Brain microvascular endothelial cell (primary cell): ENCODE measurements around the gene CDKN2AIPNL.
"Not testable (repeated sequence)": the region's sequence is repeated elsewhere in the genome, so short reads cannot be mapped to it uniquely, and the experiment has no call there.

Experiments used
- DNase-seq: peaks from one replicate; pipeline ENCODE4 v3.0.0-alpha.2; 2020
- H3K27ac ChIP-seq: fragments of 250-450 bp; sonication (Bioruptor Pico); 2 replicates; pipeline ENCODE4 v1.5.1; 2020; ENCODE audit warnings: mild to moderate bottlenecking, moderate library complexity
- H3K27me3 ChIP-seq: fragments of 250-450 bp; sonication (Bioruptor Pico); replicated peaks from 2 replicates; pipeline ENCODE4 v1.5.1; 2020; ENCODE audit warnings: mild to moderate bottlenecking
- H3K36me3 ChIP-seq: fragments of 250-450 bp; sonication (Bioruptor Pico); replicated peaks from 2 replicates; pipeline ENCODE4 v1.5.1; 2020; ENCODE audit warnings: mild to moderate bottlenecking
- H3K4me3 ChIP-seq: 2 replicates; pipeline ENCODE4 v1.5.1; 2011; ENCODE audit warnings: low read depth, mild to moderate bottlenecking, control low read depth, low read length, moderate library complexity
- in situ Hi-C: cut with HindIII; loops from 2 replicates; pipeline ENCODE4 v1.10.0; 2017; ENCODE audit warnings: low sequenced_read_pairs, low pct_ligation_motif_present
- TF ChIP-seq, protein P1 (sequence below): IDR thresholded peaks from 2 replicates; pipeline ENCODE4 v1.5.1; 2011; ENCODE audit warnings: low read depth, mild to moderate bottlenecking, moderate library complexity, low read length, control low read depth, inconsistent platforms; ENCODE audit errors: missing control alignments

CDKN2AIPNL gene

DNA sequence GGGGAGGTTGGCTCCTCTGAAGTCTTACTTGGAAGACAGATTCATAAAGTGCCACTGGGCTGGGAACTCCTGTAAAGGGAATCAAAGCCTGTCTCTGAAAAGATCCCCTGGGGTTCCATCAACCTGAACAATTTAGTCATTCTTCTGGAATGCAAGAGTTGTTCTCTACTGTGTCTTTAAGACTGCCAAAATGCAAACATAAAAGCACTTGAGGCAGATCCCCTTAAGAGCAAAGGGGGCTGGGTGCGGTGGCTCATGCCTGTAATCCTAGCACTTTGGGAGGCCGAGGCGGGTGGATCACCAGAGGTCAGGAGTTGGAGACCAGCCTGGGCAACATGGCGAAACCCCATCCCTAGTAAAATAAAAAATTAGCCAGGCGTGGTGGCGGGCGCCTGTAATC is 16.7 kb downstream of the CDKN2AIPNL start:
- H3K27me3 ChIP-seq: no peaks in the 10 kb centered on the region
- H3K27ac ChIP-seq: no peak overlapping the region
- in situ Hi-C loops: no loop called here
- no peak overlapping the region for H3K4me3 ChIP-seq
- DNase-seq: no peak
- H3K36me3 ChIP-seq: peaks cover 53% of the 10 kb centered on the region
- TF ChIP-seq, protein P1, sequence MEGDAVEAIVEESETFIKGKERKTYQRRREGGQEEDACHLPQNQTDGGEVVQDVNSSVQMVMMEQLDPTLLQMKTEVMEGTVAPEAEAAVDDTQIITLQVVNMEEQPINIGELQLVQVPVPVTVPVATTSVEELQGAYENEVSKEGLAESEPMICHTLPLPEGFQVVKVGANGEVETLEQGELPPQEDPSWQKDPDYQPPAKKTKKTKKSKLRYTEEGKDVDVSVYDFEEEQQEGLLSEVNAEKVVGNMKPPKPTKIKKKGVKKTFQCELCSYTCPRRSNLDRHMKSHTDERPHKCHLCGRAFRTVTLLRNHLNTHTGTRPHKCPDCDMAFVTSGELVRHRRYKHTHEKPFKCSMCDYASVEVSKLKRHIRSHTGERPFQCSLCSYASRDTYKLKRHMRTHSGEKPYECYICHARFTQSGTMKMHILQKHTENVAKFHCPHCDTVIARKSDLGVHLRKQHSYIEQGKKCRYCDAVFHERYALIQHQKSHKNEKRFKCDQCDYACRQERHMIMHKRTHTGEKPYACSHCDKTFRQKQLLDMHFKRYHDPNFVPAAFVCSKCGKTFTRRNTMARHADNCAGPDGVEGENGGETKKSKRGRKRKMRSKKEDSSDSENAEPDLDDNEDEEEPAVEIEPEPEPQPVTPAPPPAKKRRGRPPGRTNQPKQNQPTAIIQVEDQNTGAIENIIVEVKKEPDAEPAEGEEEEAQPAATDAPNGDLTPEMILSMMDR: no peak

DNA sequence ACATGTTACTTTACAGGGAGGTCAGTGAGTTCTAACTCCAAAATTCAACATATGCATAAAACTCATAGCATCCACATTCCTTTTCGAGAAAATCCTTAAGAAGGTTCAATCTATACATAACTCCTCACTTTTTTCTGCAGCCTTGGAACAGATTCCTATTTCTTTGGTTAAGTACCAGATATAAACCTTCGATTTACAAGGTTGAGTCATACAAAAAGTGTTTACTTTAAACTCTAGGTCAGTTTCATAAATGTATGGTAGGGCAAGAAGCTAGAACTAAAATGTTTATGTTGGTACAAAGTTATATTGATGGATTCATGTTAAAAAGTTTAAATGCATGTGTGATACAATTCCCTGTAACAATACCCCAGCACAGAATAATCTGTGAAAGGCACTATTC is 19.4 kb downstream of the CDKN2AIPNL start:
- no peak overlapping the region for H3K27ac ChIP-seq
- no peak overlapping the region for H3K4me3 ChIP-seq
- in situ Hi-C loops: no loop called here
- no peak for DNase-seq
- no peaks in the 10 kb centered on the region for H3K27me3 ChIP-seq
- TF ChIP-seq, protein P1: no peak
- peaks cover 69% of the 10 kb centered on the region for H3K36me3 ChIP-seq

DNA sequence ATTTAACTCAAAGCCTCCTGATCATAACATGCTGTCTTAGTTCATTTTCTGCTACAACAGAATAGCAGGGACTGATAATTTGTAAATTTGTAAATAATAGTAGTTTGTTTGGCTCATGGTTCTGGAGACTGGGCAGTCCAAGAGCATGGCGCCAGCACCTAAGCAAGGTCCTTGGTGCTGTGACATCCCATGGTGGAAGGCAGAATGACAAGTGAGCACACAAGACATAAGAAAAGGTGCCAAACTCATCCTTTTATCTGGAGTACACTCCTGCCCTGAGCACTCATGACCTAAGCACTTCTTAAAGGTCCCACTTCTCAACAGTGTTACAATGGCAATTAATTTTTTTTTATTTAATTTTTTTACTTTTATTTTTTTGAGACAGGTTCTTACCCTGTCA is 24.2 kb downstream of the CDKN2AIPNL start:
- in situ Hi-C loops: no loop called here
- Histone ChIP-seq H3K27me3 (no peaks in the 10 kb centered on the region), H3K4me3 (no peak overlapping the region), H3K27ac (no peak overlapping the region), H3K36me3 (peaks cover 77% of the 10 kb centered on the region)
- no peak for DNase-seq
- TF ChIP-seq, protein P1: no peak

DNA sequence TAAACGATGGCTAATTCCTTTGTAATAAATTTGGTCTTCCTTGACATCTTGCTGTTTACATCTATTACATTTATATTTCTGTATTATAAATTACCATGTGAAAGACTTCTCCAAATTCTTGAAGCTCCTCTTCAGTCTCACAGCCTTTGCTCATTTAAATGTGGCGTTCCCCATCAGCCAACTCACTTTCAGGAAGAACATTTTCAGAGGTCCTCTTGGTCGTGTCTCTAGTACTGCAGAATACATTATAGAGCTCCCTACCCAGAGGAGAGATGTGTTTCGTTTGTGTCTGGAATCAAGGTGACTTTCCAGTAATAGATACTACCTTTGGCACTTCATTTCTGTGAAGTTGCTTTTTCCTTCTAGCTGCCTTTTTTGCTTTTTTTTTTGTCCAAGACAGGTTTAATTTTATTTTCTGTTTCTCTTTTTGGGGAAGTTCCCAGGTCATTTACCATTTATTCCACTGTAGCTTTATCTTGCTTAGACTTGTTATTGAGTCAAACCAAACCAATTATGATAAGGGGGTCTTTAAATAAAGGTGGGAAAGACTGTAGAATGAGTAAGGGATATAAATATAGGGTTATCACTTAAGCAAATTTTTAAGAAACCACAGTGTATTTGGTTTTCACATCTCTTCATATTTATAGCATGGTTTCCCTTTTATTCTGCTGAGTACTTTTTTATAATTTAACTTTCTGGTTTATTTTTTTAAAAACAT is 27.5 kb downstream of the CDKN2AIPNL start:
- in situ Hi-C loops: no loop called here
- H3K27me3 ChIP-seq: no peaks in the 10 kb centered on the region
- H3K27ac ChIP-seq: no peak overlapping the region
- peaks cover 66% of the 10 kb centered on the region for H3K36me3 ChIP-seq
- no peak for DNase-seq
- TF ChIP-seq, protein P1: no peak
- H3K4me3 ChIP-seq: no peak overlapping the region

DNA sequence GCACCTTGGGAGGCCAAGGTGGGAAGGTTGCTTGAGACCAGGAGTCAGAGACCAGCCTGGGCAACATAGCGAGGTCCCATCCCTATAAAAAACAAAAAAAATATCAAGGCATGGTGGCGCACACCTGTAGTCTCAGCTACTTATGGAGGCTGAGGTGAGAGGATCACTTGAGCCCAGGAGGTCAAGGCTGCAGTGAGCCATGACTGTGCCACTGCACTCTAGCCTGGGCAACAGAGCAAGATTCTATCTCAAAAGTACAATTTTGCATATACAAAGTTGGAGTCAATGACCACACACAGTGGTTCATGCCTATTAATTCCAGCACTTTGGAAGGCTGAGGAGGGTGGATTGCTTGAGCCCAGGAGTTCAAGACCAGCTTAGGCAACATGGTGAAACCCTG is 29.5 kb downstream of the CDKN2AIPNL start:
- H3K27me3 ChIP-seq, DNase-seq, H3K4me3 ChIP-seq, H3K27ac ChIP-seq, in situ Hi-C loops: not testable (repeated sequence)
- H3K36me3 ChIP-seq: peaks cover 56% of the 10 kb centered on the region

DNA sequence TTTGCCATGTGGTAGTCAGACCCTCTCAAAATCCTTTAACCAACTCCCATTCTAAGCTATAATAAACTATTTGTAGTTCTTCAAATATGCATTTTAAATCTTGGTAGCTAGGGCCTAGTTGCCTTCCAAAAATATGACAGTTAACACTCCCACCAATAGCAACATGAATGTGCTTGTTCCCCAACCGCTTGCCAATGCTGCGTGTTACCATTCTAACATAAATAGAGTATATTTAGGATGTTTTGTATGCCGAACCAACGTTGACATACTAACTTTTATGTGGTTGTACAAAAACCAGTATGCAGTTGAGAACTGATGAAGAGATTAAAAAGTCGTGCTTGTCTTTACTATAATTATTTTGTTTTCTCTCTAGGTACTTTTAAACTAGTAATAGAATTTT is 31.3 kb downstream of the CDKN2AIPNL start:
- in situ Hi-C loops: no loop called here
- TF ChIP-seq, protein P1: no peak
- Histone ChIP-seq H3K27ac (no peak overlapping the region), H3K36me3 (peaks cover 58% of the 10 kb centered on the region), H3K4me3 (no peak overlapping the region), H3K27me3 (no peaks in the 10 kb centered on the region)
- no peak for DNase-seq
